ENCODE data around the gene FSD1. TPM values are rescaled to one million over a fixed set of nuclear protein-coding genes. Genes with fewer than 3 reads are reported as not detected.

FSD1 gene
- total RNA-seq, 4 donors from 2014 or later, result 0.29 to 0.50 TPM; not detected in 2

- no peak overlapping the region for H3K27ac ChIP-seq (replicated peaks in 1 of 4)
- WGBS, result 63% methylated on average over 11 of the region's 13 CpGs
- peaks cover 0 to 9% (median 0%) of the 10 kb centered on the region in 4 donors for H3K9me3 ChIP-seq
- TF ChIP-seq POLR2AphosphoS5 (IDR thresholded peaks at IDR 0.05), result no peak
- no peak for TF ChIP-seq CTCF (IDR thresholded peaks at IDR 0.05)
- TF ChIP-seq EP300 (IDR thresholded peaks at IDR 0.05), result no peak
- no peak for TF ChIP-seq POLR2A (IDR thresholded peaks at IDR 0.05; ENCODE audit: low read depth)
- no peaks in the 10 kb centered on the region for H3K36me3 ChIP-seq
- H3K4me3 ChIP-seq, result peak overlapping the region in 1 of 4 donors; percentile 55
- no peak for DNase-seq (ENCODE audit: extremely low spot score)
- peaks cover 20 to 30% (median 26%) of the 10 kb centered on the region in 4 donors for H3K4me1 ChIP-seq
- peaks cover 0 to 47% (median 7%) of the 10 kb centered on the region in 4 donors for H3K27me3 ChIP-seq
- intact Hi-C loops (cut with DNase I), result no loop called here
Observed at GRCh38 chr19:4326215-4326836, 21.9 kb downstream of the FSD1 start.

- Histone ChIP-seq H3K4me3 (peak overlapping the region; percentile 36 to 63 (median 55)), H3K36me3 (no peaks in the 10 kb centered on the region), H3K9me3 (peaks cover 0 to 9% (median 0%) of the 10 kb centered on the region in 4 donors), H3K27me3 (peaks cover 0 to 47% (median 7%) of the 10 kb centered on the region in 4 donors), H3K4me1 (peaks cover 20 to 30% (median 26%) of the 10 kb centered on the region in 4 donors), H3K27ac (replicated peaks in 1 of 4) (no peak overlapping the region)
- intact Hi-C loops (cut with DNase I), result no loop called here
- no peak for DNase-seq (ENCODE audit: extremely low spot score)
- no peak for TF ChIP-seq CTCF (IDR thresholded peaks at IDR 0.05)
- no peak for TF ChIP-seq POLR2AphosphoS5 (IDR thresholded peaks at IDR 0.05)
- no peak for TF ChIP-seq POLR2A (IDR thresholded peaks at IDR 0.05; ENCODE audit: low read depth)
- TF ChIP-seq EP300 (IDR thresholded peaks at IDR 0.05), result no peak
- no CpG with 5 or more reads among the region's 33 CpGs for WGBS
Observed at GRCh38 chr19:4326837-4327251, 22.4 kb downstream of the FSD1 start.

GRCh38 chr19:4327252-4327876 lies 23.0 kb downstream of the FSD1 start:
- intact Hi-C loops (cut with DNase I), result no loop called here

GRCh38 chr19:4327877-4328242 lies 23.5 kb downstream of the FSD1 start:
- Histone ChIP-seq H3K4me1 (peaks cover 20 to 30% (median 26%) of the 10 kb centered on the region in 4 donors), H3K36me3 (no peaks in the 10 kb centered on the region), H3K27me3 (peaks cover 0 to 47% (median 7%) of the 10 kb centered on the region in 4 donors), H3K4me3 (peak overlapping the region; percentile 36 to 63 (median 55)), H3K9me3 (peaks cover 0 to under 1% (median 0%) of the 10 kb centered on the region in 4 donors), H3K27ac (replicated peaks in 1 of 4) (peak overlapping the region in 3 of 4 donors; percentile 42 to 58 (median 57))
- intact Hi-C loops (cut with DNase I), result no loop called here
- WGBS, result 12% methylated on average over 12 of the region's 13 CpGs
- TF ChIP-seq POLR2AphosphoS5 (IDR thresholded peaks at IDR 0.05), result no peak
- no peak for TF ChIP-seq POLR2A (IDR thresholded peaks at IDR 0.05; ENCODE audit: low read depth)
- no peak for TF ChIP-seq CTCF (IDR thresholded peaks at IDR 0.05)
- TF ChIP-seq EP300 (IDR thresholded peaks at IDR 0.05), result no peak
- DNase-seq (ENCODE audit: extremely low spot score), result no peak

More at GRCh38 chr19:4327252-4327876, 23.0 kb downstream of the FSD1 start:
- WGBS, result 5% methylated on average over 7 of the region's 30 CpGs
- Histone ChIP-seq H3K36me3 (no peaks in the 10 kb centered on the region), H3K4me3 (peak overlapping the region; percentile 36 to 63 (median 55)), H3K9me3 (peaks cover 0 to 5% (median 0%) of the 10 kb centered on the region in 4 donors), H3K4me1 (peaks cover 20 to 30% (median 26%) of the 10 kb centered on the region in 4 donors), H3K27me3 (peaks cover 0 to 47% (median 7%) of the 10 kb centered on the region in 4 donors), H3K27ac (replicated peaks in 1 of 4) (peak overlapping the region in 2 of 4 donors; percentile 42 to 57)
- no peak for DNase-seq (ENCODE audit: extremely low spot score)
- TF ChIP-seq POLR2AphosphoS5 (IDR thresholded peaks at IDR 0.05) (no peak), CTCF (IDR thresholded peaks at IDR 0.05) (no peak), EP300 (IDR thresholded peaks at IDR 0.05) (no peak), POLR2A (IDR thresholded peaks at IDR 0.05; ENCODE audit: low read depth) (no peak)
